A549 (cell line): ENCODE results near the gene EXOC3. TPM values are rescaled to one million over a fixed set of nuclear protein-coding genes. Genes with fewer than 3 reads are reported as not detected.

Source experiments
- ATAC-seq, 2 experiments: fragments of 200-7000 bp in 1 of 2; fragments of >200 bp in 1 of 2; cut with Nextera tagmentation in 1 of 2; cut with Tn5 transposase in 1 of 2; 3 replicates each; pipeline versions ENCODE4 v1.8.0 to v1.9.1; 2018 to 2020; ENCODE audit warnings: mild to moderate bottlenecking in 1 of 2, moderate library complexity in 1 of 2
- CTCF ChIA-PET: fragments of 300-600 bp; sonication (Branson Sonifier 250); formaldehyde crosslinking; extraction: SDS; loops from one replicate; lab custom pipeline; 2021; ENCODE audit warnings: antibody characterized with exemption, inconsistent platforms; lab: Yijun Ruan, JAX
- POLR2A ChIA-PET: fragments of 350-600 bp; formaldehyde crosslinking; extraction: SDS; loops from one replicate; lab custom pipeline; 2021; ENCODE audit warnings: antibody characterized with exemption, inconsistent platforms; lab: Yijun Ruan, JAX
- DNase-seq, 2 experiments: peaks; one replicate each; pipeline versions ENCODE4 v3.0.0 to v3.0.0-alpha.2; 2011 to 2016; ENCODE audit warnings: low read depth in 1 of 2, low spot score in 1 of 2
- FAIRE-seq: peaks from 2 replicates; lab custom pipeline; 2011; peaks lifted over from hg19 to GRCh38; lab: Jason Lieb, UNC
- H3K27ac ChIP-seq, 2 experiments: fragments of >200 bp; sonication (Bioruptor Twin); formaldehyde crosslinking; 3 replicates each; pipeline ENCODE4 v1.5.1; 2016 to 2017
- H3K4me1 ChIP-seq: fragments of >200 bp; sonication (Bioruptor Twin); formaldehyde crosslinking; 3 replicates; pipeline ENCODE4 v1.6.1; 2016
- H3K4me2 ChIP-seq: fragments of >200 bp; sonication (Bioruptor Twin); formaldehyde crosslinking; 3 replicates; pipeline ENCODE4 v1.6.1; 2016
- H3K4me3 ChIP-seq: fragments of >200 bp; sonication (Bioruptor Twin); formaldehyde crosslinking; 3 replicates; pipeline ENCODE4 v1.5.1; 2016
- H3K9me3 ChIP-seq: fragments of >200 bp; sonication (Bioruptor Twin); formaldehyde crosslinking; 3 replicates; pipeline ENCODE4 v1.6.1; 2016
- BCL3 ChIP-seq: fragments of >200 bp; sonication (Bioruptor Twin); formaldehyde crosslinking; IDR thresholded peaks from 3 replicates; pipeline ENCODE4 v1.6.1; 2016
- CEBPB ChIP-seq, 2 experiments: fragments of >200 bp in 1 of 2; sonication (Bioruptor Twin) in 1 of 2; formaldehyde crosslinking in 1 of 2; IDR thresholded peaks; 2 replicates each; pipeline ENCODE4 v1.6.1; 2012 to 2016
- E2F6 ChIP-seq: IDR thresholded peaks from 2 replicates; pipeline ENCODE4 v1.6.1; 2012; ENCODE audit warnings: low read depth, borderline replicate concordance
- ESRRA ChIP-seq: fragments of 150-350 bp; IDR thresholded peaks from 2 replicates; pipeline ENCODE4 v1.6.1; 2014; ENCODE audit warnings: mild to moderate bottlenecking, low read length, borderline replicate concordance
- FOXS1 ChIP-seq: fragments of 250-450 bp; sonication (Bioruptor Pico); IDR thresholded peaks from 2 replicates; pipeline ENCODE4 v1.5.0; 2020; ENCODE audit warnings: mild to moderate bottlenecking, moderate library complexity
- HOXA7 ChIP-seq: fragments of 250-450 bp; sonication (Bioruptor Pico); IDR thresholded peaks from 2 replicates; pipeline ENCODE4 v1.5.0; 2020; ENCODE audit warnings: mild to moderate bottlenecking, moderate library complexity
- HOXB13 ChIP-seq: fragments of 250-450 bp; sonication (Bioruptor Pico); IDR thresholded peaks from 2 replicates; pipeline ENCODE4 v1.5.0; 2020; ENCODE audit warnings: low read depth, mild to moderate bottlenecking, moderate library complexity
- JUN ChIP-seq, 2 experiments: fragments of >200 bp; sonication (Bioruptor Twin); formaldehyde crosslinking; IDR thresholded peaks; 2 replicates in 1 of 2; 3 replicates in 1 of 2; pipeline ENCODE4 v1.6.1; 2016 to 2017
- KDM5A ChIP-seq: fragments of 200-600 bp; sonication (generic); IDR thresholded peaks from 2 replicates; pipeline ENCODE4 v1.6.1; 2016; ENCODE audit warnings: antibody characterized with exemption, mild to moderate bottlenecking
- MAX ChIP-seq: IDR thresholded peaks from 2 replicates; pipeline ENCODE4 v1.6.1; 2012
- MAZ ChIP-seq: fragments of 150-350 bp; IDR thresholded peaks from 2 replicates; pipeline ENCODE4 v1.6.1; 2014; ENCODE audit warnings: antibody characterized with exemption, low read depth, low read length, borderline replicate concordance
- MYC ChIP-seq: IDR thresholded peaks from 2 replicates; pipeline ENCODE4 v1.6.1; 2012; ENCODE audit warnings: mild to moderate bottlenecking, inconsistent platforms, low read length, improper control_type of control experiment, borderline replicate concordance
- NFE2L2 ChIP-seq: fragments of 150-350 bp; conservative IDR thresholded peaks from 2 replicates; pipeline ENCODE4 v1.6.1; 2014; ENCODE audit warnings: low read length
- PBX3 ChIP-seq: IDR thresholded peaks from 2 replicates; pipeline ENCODE4 v1.6.1; 2012
- RCOR1 ChIP-seq: fragments of 150-350 bp; IDR thresholded peaks from 2 replicates; pipeline ENCODE4 v1.6.1; 2014; ENCODE audit warnings: antibody characterized with exemption, low read length, low read depth
- RFX5 ChIP-seq: fragments of 450-650 bp; IDR thresholded peaks from 2 replicates; pipeline ENCODE4 v1.7.1; 2014; ENCODE audit warnings: antibody characterized with exemption, mild to moderate bottlenecking, moderate library complexity
- RNF2 ChIP-seq: fragments of 200-600 bp; sonication (generic); IDR thresholded peaks from 2 replicates; pipeline ENCODE4 v1.6.1; 2016; ENCODE audit warnings: low read depth, mild to moderate bottlenecking, antibody characterized with exemption, moderate library complexity, borderline replicate concordance
- SMC3 ChIP-seq: fragments of >200 bp; sonication (Bioruptor Twin); formaldehyde crosslinking; IDR thresholded peaks from 3 replicates; pipeline ENCODE4 v1.6.1; 2018; ENCODE audit warnings: inconsistent platforms
- TFCP2L1 ChIP-seq: fragments of 250-450 bp; sonication (Bioruptor Pico); IDR thresholded peaks from 2 replicates; pipeline ENCODE4 v1.5.0; 2021; ENCODE audit warnings: mild to moderate bottlenecking
- ZC3H11A ChIP-seq: fragments of 450-650 bp; IDR thresholded peaks from 2 replicates; pipeline ENCODE4 v1.6.1; 2014; ENCODE audit warnings: antibody characterized with exemption, mild to moderate bottlenecking
- WGBS: methylation state at CpG from one replicate; pipeline ENCODE4 v1.1.6; 2017; ENCODE audit errors: missing lambda C conversion rate; 5-methylcytosine and 5-hydroxymethylcytosine counted together
- polyA plus RNA-seq, 4 experiments: library from polyadenylated mRNA; depleted of rRNA in 3 of 4; stranded (reverse); fragments of >200 nt; fragmentation: RNase III in 1 of 4; extraction: RNeasy Plus Mini Kit Qiagen cat#74134 plus additional on column Dnase treatment in 1 of 4; gene quantifications; 2 replicates in 3 of 4; 3 replicates in 1 of 4; pipeline ENCODE4 v1.2.3, GENCODE V29; 2011 to 2017
- TF ChIP-seq, protein P1 (sequence below): fragments of 150-350 bp; IDR thresholded peaks from 2 replicates; pipeline ENCODE4 v1.6.1; 2014; ENCODE audit warnings: low read depth, mild to moderate bottlenecking, low read length
- TF ChIP-seq, protein P2 (sequence below): fragments of >200 bp; sonication (Bioruptor Twin); formaldehyde crosslinking; IDR thresholded peaks from 2 replicates; pipeline ENCODE4 v1.6.1; 2016
- TF ChIP-seq, protein P3 (sequence below): fragments of 250-450 bp; sonication (Bioruptor Pico); IDR thresholded peaks from 2 replicates; pipeline ENCODE4 v1.5.0; 2020; ENCODE audit warnings: low read depth, mild to moderate bottlenecking, moderate library complexity

Gene EXOC3
- polyA plus RNA-seq, 2 of the 4 experiments (the other 2 are of a cell fraction), result 20.0 to 33.6 TPM

DNA sequence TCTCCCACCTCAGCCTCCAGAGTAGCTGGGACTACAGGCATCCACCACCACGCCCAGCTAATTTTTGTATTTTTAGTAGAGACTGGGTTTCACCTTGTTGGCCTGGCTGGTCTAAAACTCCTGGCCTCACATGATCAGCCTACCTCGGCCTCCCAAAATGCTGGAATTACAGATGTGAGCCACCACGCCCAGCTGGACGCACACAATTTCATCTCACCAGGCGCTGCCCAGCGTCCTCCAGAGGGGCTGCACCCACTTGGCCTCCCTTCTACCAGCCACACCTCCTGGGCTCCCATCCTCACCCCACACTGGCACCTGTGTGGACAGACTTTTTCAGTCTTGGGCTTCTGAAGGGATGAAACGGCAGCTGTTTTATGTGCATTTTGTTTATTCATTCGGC lies 3.8 kb upstream of the EXOC3 start:
- TF ChIP-seq FOXS1 (CRISPR knock-in tag) (no peak), CEBPB (IDR thresholded peaks at IDR 0.05) (no peak), JUN (IDR thresholded peaks at IDR 0.05) (0 out of 5 replicates have a peak, but pooled peaks of 1 of the 2 experiments have one; percentile 10), HOXB13 (CRISPR knock-in tag) (no peak)
- Histone ChIP-seq H3K4me2 (no peak overlapping the region), H3K4me1 (peaks cover 9% of the 10 kb centered on the region), H3K9me3 (no peaks in the 10 kb centered on the region), H3K4me3 (no peak overlapping the region), H3K27ac (no peak overlapping the region)
- 79% methylated on average over 8 of the region's 8 CpGs for WGBS
- CTCF ChIA-PET, result interaction anchor here (1.2 to 2.4 kb wide), 5 partner anchors 8 to 221 kb away, joined by 3 to 8 read pairs (median 6); partner anchors contain the start of genes AHRR and SDHA
- FAIRE-seq (no peak), DNase-seq (no peak), ATAC-seq (no peak)
- POLR2A ChIA-PET, result no interaction called here

DNA sequence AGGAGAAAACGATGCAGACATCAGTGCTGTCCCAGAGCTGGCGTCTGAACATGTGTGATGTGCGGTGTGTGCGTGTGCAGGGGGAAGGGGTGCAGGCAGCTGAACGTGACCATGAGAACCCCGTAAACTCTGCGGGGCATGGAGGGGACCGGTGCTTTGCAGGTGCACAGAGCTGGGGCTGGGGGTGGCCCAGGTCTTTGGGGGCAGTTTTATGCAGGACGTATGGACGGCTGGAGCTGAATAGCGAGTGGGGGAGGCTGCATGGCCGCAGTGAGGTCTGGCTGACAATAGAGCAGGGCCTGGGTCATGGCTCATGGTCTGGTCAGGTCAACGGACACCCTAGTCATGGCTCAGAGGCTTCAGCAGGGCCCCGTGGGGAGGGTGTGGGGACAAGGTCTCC lies 3.3 kb upstream of the EXOC3 start:
- Histone ChIP-seq H3K4me2 (no peak overlapping the region), H3K27ac (no peak overlapping the region), H3K4me1 (peaks cover 14% of the 10 kb centered on the region), H3K4me3 (no peak overlapping the region), H3K9me3 (no peaks in the 10 kb centered on the region)
- ATAC-seq (no peak), FAIRE-seq (no peak), DNase-seq (no peak)
- TF ChIP-seq E2F6, result no peak
- no peak for TF ChIP-seq RCOR1
- TF ChIP-seq, protein P1, sequence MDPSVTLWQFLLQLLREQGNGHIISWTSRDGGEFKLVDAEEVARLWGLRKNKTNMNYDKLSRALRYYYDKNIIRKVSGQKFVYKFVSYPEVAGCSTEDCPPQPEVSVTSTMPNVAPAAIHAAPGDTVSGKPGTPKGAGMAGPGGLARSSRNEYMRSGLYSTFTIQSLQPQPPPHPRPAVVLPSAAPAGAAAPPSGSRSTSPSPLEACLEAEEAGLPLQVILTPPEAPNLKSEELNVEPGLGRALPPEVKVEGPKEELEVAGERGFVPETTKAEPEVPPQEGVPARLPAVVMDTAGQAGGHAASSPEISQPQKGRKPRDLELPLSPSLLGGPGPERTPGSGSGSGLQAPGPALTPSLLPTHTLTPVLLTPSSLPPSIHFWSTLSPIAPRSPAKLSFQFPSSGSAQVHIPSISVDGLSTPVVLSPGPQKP, result no peak
- no peak for TF ChIP-seq HOXB13 (CRISPR knock-in tag)
- TF ChIP-seq CEBPB (IDR thresholded peaks at IDR 0.05), result no peak
- no peak for TF ChIP-seq ESRRA
- no peak for TF ChIP-seq TFCP2L1 (CRISPR knock-in tag)
- no peak for TF ChIP-seq MAX
- TF ChIP-seq, protein P2, sequence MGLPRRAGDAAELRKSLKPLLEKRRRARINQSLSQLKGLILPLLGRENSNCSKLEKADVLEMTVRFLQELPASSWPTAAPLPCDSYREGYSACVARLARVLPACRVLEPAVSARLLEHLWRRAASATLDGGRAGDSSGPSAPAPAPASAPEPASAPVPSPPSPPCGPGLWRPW, result no peak
- TF ChIP-seq RFX5, result no peak
- no peak for TF ChIP-seq ZC3H11A
- no peak for TF ChIP-seq HOXA7
- TF ChIP-seq FOXS1 (CRISPR knock-in tag), result no peak
- POLR2A ChIA-PET, result no interaction called here
- CTCF ChIA-PET, result interaction anchor here (1.2 to 2.4 kb wide), 5 partner anchors 9 to 221 kb away, joined by 3 to 8 read pairs (median 6); partner anchors contain the start of genes AHRR and SDHA
- 87% methylated on average over 14 of the region's 14 CpGs for WGBS

- DNase-seq, result no peak
- TF ChIP-seq RCOR1 (no peak), RFX5 (no peak), PBX3 (no peak), BCL3 (no peak), FOXS1 (CRISPR knock-in tag) (no peak), SMC3 (no peak), MYC (no peak), RNF2 (no peak), MAZ (no peak), NFE2L2 (no peak), KDM5A (no peak)
- TF ChIP-seq, protein P3, sequence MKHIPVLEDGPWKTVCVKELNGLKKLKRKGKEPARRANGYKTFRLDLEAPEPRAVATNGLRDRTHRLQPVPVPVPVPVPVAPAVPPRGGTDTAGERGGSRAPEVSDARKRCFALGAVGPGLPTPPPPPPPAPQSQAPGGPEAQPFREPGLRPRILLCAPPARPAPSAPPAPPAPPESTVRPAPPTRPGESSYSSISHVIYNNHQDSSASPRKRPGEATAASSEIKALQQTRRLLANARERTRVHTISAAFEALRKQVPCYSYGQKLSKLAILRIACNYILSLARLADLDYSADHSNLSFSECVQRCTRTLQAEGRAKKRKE (CRISPR knock-in tag), result no peak
- no peak for FAIRE-seq
- WGBS, result 81% methylated on average over 18 of the region's 18 CpGs
- H3K4me2 ChIP-seq, result no peak overlapping the region
- no peaks in the 10 kb centered on the region for H3K9me3 ChIP-seq
- ChIA-PET CTCF (interaction anchor here (1.2 to 2.4 kb wide), 6 partner anchors 10 to 222 kb away, joined by 3 to 8 read pairs (median 6); partner anchors contain the start of genes AHRR and SDHA), POLR2A (no interaction called here)
- H3K27ac ChIP-seq, result no peak overlapping the region
- H3K4me3 ChIP-seq, result no peak overlapping the region
- ATAC-seq, result no peak
- peaks cover 14% of the 10 kb centered on the region for H3K4me1 ChIP-seq
These were observed 2.4 kb upstream of the EXOC3 start for GRCh38 chr5:440401-441201.
